DOHH2 (cell line): ENCODE data around the gene NXT1.

ENCODE experiments used
- H3F3A ChIP-seq: fragments of 200-600 bp; sonication (generic), shearing (Covaris generic); 2 replicates; pipeline ENCODE4 v1.6.0; 2016; ENCODE audit warnings: antibody characterized with exemption, mild to moderate bottlenecking; ENCODE audit not compliant: control insufficient read depth, insufficient read depth
- H3K27ac ChIP-seq: fragments of 200-600 bp; sonication (generic); 2 replicates; pipeline ENCODE4 v1.5.1; 2014; ENCODE audit warnings: low read depth, mild to moderate bottlenecking, low read length, moderate library complexity
- H3K27me3 ChIP-seq: fragments of 200-600 bp; sonication (generic); 2 replicates; pipeline ENCODE4 v1.6.1; 2014; ENCODE audit warnings: mild to moderate bottlenecking, low read length, mixed read lengths; ENCODE audit not compliant: control insufficient read depth
- H3K36me3 ChIP-seq: fragments of 200-600 bp; sonication (generic); 2 replicates; pipeline ENCODE4 v1.6.1; 2014; ENCODE audit warnings: mild to moderate bottlenecking, low read length, moderate library complexity, mixed read lengths; ENCODE audit not compliant: control insufficient read depth
- H3K4me1 ChIP-seq: fragments of 200-600 bp; sonication (generic); 2 replicates; pipeline ENCODE4 v1.6.1; 2014; ENCODE audit warnings: mild to moderate bottlenecking, low read length, mixed read lengths; ENCODE audit not compliant: control insufficient read depth
- H3K4me2 ChIP-seq: fragments of 200-600 bp; sonication (generic); 2 replicates; pipeline ENCODE4 v1.6.0; 2014; ENCODE audit warnings: mild to moderate bottlenecking, low read length, moderate library complexity
- H3K4me3 ChIP-seq: fragments of 200-600 bp; sonication (generic); 2 replicates; pipeline ENCODE4 v1.5.1; 2014; ENCODE audit warnings: mild to moderate bottlenecking, low read length, mixed read lengths
- H3K79me2 ChIP-seq: fragments of 200-600 bp; sonication (generic); 2 replicates; pipeline ENCODE4 v1.6.1; 2014; ENCODE audit warnings: mild to moderate bottlenecking, low read length, mixed read lengths; ENCODE audit not compliant: control insufficient read depth
- H3K9me2 ChIP-seq: fragments of 200-600 bp; sonication (generic); replicated peaks from 2 replicates; pipeline ENCODE4 v1.6.1; 2014; ENCODE audit warnings: mild to moderate bottlenecking, low read length, mixed read lengths; ENCODE audit not compliant: control insufficient read depth
- H3K9me3 ChIP-seq: fragments of 200-600 bp; sonication (generic); 2 replicates; pipeline ENCODE4 v1.6.1; 2014; ENCODE audit warnings: antibody characterized with exemption, low read length, mixed read lengths; ENCODE audit not compliant: control insufficient read depth, insufficient read depth
- H4K20me1 ChIP-seq: fragments of 200-600 bp; sonication (generic); 2 replicates; pipeline ENCODE4 v1.6.0; 2014; ENCODE audit warnings: low read depth, mild to moderate bottlenecking, antibody characterized with exemption, low read length, moderate library complexity; ENCODE audit not compliant: control insufficient read depth, insufficient read depth
- CTCF ChIP-seq: fragments of 200-600 bp; sonication (generic); IDR thresholded peaks from one replicate; pipeline ENCODE4 v1.5.1; 2014; ENCODE audit warnings: antibody characterized with exemption, mild to moderate bottlenecking, low read depth, low read length; ENCODE audit not compliant: poor library complexity, severe bottlenecking
- EZH2phosphoT487 ChIP-seq: fragments of 200-600 bp; sonication (generic); IDR thresholded peaks from 2 replicates; pipeline ENCODE4 v1.6.1; 2017; ENCODE audit warnings: borderline replicate concordance, mild to moderate bottlenecking, antibody characterized with exemption, low read length, moderate library complexity, mixed read lengths

Gene NXT1

GRCh38 chr20:23357767-23358562 lies 7.4 kb downstream of the NXT1 start:
- H3F3A ChIP-seq = peaks cover 14% of the 10 kb centered on the region
- H3K27me3 ChIP-seq = no peaks in the 10 kb centered on the region
- H3K4me2 ChIP-seq = peak overlapping the region; percentile 80
- no peaks in the 10 kb centered on the region for H3K9me2 ChIP-seq
- H3K9me3 ChIP-seq = no peaks in the 10 kb centered on the region
- H3K79me2 ChIP-seq = peaks cover 61% of the 10 kb centered on the region
- H3K4me1 ChIP-seq = peaks cover 41% of the 10 kb centered on the region
- peak overlapping the region; percentile 95 for H3K4me3 ChIP-seq
- H3K36me3 ChIP-seq = peaks cover 38% of the 10 kb centered on the region
- H3K27ac ChIP-seq = peak overlapping the region; percentile 67
- peaks cover 15% of the 10 kb centered on the region for H4K20me1 ChIP-seq
- TF ChIP-seq CTCF (no peak), EZH2phosphoT487 (no peak)

- Histone ChIP-seq H3F3A (peaks cover 14% of the 10 kb centered on the region), H3K27me3 (no peaks in the 10 kb centered on the region), H3K4me1 (peaks cover 46% of the 10 kb centered on the region), H3K36me3 (peaks cover 33% of the 10 kb centered on the region), H3K9me2 (no peaks in the 10 kb centered on the region), H3K9me3 (no peaks in the 10 kb centered on the region), H3K4me3 (peak overlapping the region; percentile 95), H3K79me2 (peaks cover 61% of the 10 kb centered on the region), H4K20me1 (peaks cover 20% of the 10 kb centered on the region), H3K4me2 (peak overlapping the region; percentile 80), H3K27ac (peak overlapping the region; percentile 54)
- TF ChIP-seq CTCF (no peak), EZH2phosphoT487 (no peak)
Observed at GRCh38 chr20:23358563-23358906, 7.9 kb downstream of the NXT1 start.

- Histone ChIP-seq H3K27me3 (no peaks in the 10 kb centered on the region), H3K4me3 (peak overlapping the region; percentile 95), H3K27ac (peak overlapping the region; percentile 54), H3K4me2 (peak overlapping the region; percentile 80), H3K9me3 (no peaks in the 10 kb centered on the region), H3K4me1 (peaks cover 52% of the 10 kb centered on the region), H3K79me2 (peaks cover 61% of the 10 kb centered on the region), H3F3A (peaks cover 14% of the 10 kb centered on the region), H3K9me2 (no peaks in the 10 kb centered on the region), H3K36me3 (peaks cover 27% of the 10 kb centered on the region), H4K20me1 (peaks cover 19% of the 10 kb centered on the region)
- no peak for TF ChIP-seq EZH2phosphoT487
- TF ChIP-seq CTCF = no peak
Observed at GRCh38 chr20:23358923-23359593, 8.5 kb downstream of the NXT1 start.
